ENCODE data around the gene TAF15. TPM values are rescaled to one million over a fixed set of nuclear protein-coding genes. Genes with fewer than 3 reads are reported as not detected.

TAF15 gene
- total and polyA plus RNA-seq, 8 donors, result 140 to 277 (median 248) TPM

DNA sequence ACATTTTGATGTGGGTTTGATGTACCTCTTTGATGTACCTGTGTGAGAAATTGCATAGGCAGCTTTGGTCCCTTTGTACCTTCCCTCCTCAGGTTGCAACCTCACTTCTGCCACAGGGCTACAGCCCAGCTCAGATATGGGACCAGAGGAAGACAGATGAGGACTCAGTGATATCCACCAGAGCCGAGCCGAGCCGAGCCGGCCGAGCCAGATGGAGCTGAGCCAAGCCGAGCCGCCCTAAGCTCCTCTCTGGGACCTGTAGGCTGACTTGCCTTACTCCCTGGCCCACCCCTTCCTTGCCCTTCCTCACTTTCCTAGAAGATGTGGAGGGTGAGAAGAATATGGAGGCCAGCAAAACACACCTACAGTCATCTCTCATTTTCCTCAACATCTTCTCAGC lies 55.6 kb downstream of the TAF15 start:
- ATAC-seq (no peak), DNase-seq (no peak)
- Histone ChIP-seq H3K27ac (no peak overlapping the region), H3K4me3 (no peak overlapping the region), H3K9me3 (no peaks in the 10 kb centered on the region), H3K36me3 (no peaks in the 10 kb centered on the region), H3K4me1 (peaks cover 0 to 9% of the 10 kb centered on the region in 2 donors), H3K27me3 (no peaks in the 10 kb centered on the region)
- TF ChIP-seq, protein P1, sequence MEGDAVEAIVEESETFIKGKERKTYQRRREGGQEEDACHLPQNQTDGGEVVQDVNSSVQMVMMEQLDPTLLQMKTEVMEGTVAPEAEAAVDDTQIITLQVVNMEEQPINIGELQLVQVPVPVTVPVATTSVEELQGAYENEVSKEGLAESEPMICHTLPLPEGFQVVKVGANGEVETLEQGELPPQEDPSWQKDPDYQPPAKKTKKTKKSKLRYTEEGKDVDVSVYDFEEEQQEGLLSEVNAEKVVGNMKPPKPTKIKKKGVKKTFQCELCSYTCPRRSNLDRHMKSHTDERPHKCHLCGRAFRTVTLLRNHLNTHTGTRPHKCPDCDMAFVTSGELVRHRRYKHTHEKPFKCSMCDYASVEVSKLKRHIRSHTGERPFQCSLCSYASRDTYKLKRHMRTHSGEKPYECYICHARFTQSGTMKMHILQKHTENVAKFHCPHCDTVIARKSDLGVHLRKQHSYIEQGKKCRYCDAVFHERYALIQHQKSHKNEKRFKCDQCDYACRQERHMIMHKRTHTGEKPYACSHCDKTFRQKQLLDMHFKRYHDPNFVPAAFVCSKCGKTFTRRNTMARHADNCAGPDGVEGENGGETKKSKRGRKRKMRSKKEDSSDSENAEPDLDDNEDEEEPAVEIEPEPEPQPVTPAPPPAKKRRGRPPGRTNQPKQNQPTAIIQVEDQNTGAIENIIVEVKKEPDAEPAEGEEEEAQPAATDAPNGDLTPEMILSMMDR (IDR thresholded peaks at IDR 0.05), result no peak
- intact Hi-C loops (cut with DNase I), result no loop called here

DNA sequence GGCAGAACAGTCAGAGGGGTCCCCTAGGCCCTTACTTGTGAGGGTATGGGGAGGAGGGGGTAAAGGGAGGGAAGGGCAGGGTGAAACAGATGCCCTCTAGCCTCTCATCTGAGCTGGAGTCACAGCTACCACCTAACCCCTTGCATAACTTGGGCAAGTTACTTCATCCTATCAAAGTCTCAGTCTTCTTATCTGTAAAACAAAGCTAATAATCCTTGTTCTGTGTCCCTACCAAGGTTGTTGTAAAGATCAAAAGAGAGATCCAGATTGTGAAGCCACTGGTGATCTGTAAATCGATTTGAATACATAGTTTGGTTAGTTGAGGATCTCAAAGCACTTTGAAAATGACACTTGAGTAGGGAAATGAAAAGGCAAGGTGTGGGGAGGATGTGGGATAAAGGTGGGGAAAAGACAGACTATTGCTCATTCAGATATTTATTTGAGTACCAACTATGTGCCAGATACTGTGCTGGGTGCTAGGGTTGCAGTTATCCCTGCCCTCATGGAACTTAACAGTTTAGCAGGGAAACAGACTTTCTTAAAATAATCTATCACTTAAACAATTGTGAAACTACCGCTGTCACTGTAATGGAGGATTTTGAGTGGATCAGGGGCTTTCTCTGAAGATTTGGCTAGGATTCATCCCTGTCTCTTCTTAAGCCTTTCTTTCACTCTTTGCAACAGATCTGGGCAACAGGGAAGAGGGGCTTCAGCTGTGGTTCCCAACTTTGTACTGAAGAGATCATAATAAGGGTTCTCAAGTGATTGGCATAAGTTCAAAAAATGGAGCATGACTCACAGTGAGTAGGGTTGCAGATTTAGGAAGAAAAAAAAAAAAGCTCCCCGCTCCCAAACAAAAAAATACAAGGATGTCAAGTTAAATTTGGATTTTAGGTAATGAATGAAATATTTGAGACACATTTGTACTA lies 56.4 kb downstream of the TAF15 start:
- peak; percentile 48 for ATAC-seq
- TF ChIP-seq, protein P1 (IDR thresholded peaks at IDR 0.05), result no peak

DNA sequence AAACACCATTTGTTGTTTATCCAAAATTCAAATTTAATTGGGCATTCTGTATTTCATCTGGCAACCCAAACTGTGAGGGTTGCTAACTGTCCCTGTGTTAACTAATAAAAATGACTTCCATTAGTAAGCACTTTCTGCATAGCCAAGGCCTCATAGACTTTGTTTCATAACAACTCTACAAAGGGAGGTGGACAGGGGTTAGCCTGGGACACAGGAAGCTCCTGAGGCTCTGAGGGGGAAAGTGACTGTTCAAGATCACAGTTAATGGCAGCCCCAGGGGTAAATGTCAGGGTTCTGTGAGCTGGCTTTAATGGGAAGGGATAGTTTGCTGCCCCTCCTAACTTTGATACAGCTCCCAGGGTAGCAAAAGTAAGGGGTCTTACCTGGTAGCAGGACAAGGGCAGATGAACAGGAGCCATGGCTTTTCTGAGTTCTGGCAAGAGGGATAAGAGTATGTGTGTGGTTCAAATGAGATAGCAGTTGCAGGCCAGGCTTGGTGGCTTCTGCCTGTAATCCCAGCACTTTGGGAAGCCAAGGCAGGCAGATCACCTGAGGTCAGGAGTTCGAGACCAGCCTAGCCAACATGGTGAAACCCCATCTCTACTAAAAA lies 57.2 kb downstream of the TAF15 start:
- DNase-seq, result no peak
- H3K36me3 ChIP-seq, result no peaks in the 10 kb centered on the region
- no peak overlapping the region for H3K4me3 ChIP-seq
- no peaks in the 10 kb centered on the region for H3K9me3 ChIP-seq
- peaks cover 0 to 11% of the 10 kb centered on the region in 2 donors for H3K4me1 ChIP-seq
- H3K27me3 ChIP-seq, result no peaks in the 10 kb centered on the region
- TF ChIP-seq, protein P1 (IDR thresholded peaks at IDR 0.05), result no peak
- H3K27ac ChIP-seq, result no peak overlapping the region
- intact Hi-C loops (cut with DNase I), result no loop called here
- ATAC-seq, result peak; percentile 51

More for the DNA sequence above, 56.4 kb downstream of the TAF15 start:
- no peaks in the 10 kb centered on the region for H3K36me3 ChIP-seq
- DNase-seq, result no peak
- H3K27ac ChIP-seq, result no peak overlapping the region
- no peaks in the 10 kb centered on the region for H3K9me3 ChIP-seq
- peaks cover 0 to 9% of the 10 kb centered on the region in 2 donors for H3K4me1 ChIP-seq
- intact Hi-C loops (cut with DNase I), result no loop called here
- no peaks in the 10 kb centered on the region for H3K27me3 ChIP-seq
- no peak overlapping the region for H3K4me3 ChIP-seq

DNA sequence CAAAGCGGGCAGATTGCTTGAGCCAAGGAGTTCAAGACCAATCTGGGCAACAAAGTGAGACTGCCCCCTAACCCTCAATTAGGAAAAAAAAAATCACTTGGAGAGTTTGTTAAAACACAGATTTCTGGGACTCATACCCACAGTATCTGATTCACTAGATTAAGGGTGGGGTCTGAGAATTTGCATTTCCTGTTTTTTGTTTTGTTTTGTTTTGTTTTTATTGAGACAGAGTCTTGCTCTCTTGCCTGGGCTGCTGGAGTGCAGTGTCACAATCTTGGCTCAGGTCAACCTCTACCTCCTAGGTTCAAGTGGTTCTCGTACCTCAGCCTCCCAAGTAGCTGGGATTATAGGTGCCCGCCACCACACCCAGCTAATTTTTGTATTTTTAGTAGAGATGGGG lies 58.3 kb downstream of the TAF15 start:
- no peak for ATAC-seq
- H3K9me3 ChIP-seq, result no peaks in the 10 kb centered on the region
- no peaks in the 10 kb centered on the region for H3K36me3 ChIP-seq
- peaks cover 0 to 12% of the 10 kb centered on the region in 2 donors for H3K4me1 ChIP-seq
- intact Hi-C loops (cut with DNase I), result no loop called here
- no peak for DNase-seq
- no peak overlapping the region for H3K4me3 ChIP-seq
- TF ChIP-seq, protein P1 (IDR thresholded peaks at IDR 0.05), result no peak
- H3K27ac ChIP-seq, result no peak overlapping the region
- H3K27me3 ChIP-seq, result no peaks in the 10 kb centered on the region

DNA sequence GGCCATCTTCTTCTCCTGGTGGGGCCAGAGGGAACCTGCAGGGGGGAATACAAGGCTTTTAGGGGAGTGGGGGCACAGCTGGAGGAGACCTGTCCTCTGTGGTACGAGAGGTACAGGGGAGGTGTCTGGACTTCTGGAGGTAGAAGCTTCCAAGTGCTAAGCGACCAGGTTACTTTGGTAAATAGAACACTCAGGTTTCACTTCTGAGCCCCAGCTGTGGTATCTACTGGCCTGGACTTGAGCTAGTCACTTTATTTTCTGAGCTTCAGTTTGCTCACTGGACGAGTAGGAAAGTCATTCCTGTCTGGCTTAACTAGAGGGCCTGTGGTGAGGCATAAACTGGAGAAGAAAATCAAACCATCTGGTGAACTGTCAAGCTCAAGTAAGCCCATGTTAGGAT lies 59.5 kb downstream of the TAF15 start, which contains the start of gene HEATR9:
TSS of gene HEATR9 (minus strand) at position 155 of the 400 bp plus-strand sequence. CDS start at position 6, 149 bp downstream.
- TF ChIP-seq, protein P1 (IDR thresholded peaks at IDR 0.05), result no peak
- Histone ChIP-seq H3K27me3 (no peaks in the 10 kb centered on the region), H3K27ac (no peak within 1 kb of the TSS), H3K4me1 (peaks cover 0 to 12% of the 10 kb centered on the region in 2 donors), H3K36me3 (no peaks in the 10 kb centered on the region), H3K9me3 (no peaks in the 10 kb centered on the region), H3K4me3 (no peak within 1 kb of the TSS)
- intact Hi-C loops (cut with DNase I), result no loop called here
- no peak for ATAC-seq
- no peak for DNase-seq

Data from left lung (tissue), 10 donors.